ENCODE results near the gene DLG1.

DLG1 gene

GRCh38 chr3:197298341-197298944 lies at the start of gene DLG1:
Gene DLG1, minus strand, starts transcription at chr3:197298612. Its CDS starts 1,408 bp downstream, at chr3:197297204.
- DNase-seq (ENCODE audit: low spot score), result peak; percentile 89

- DNase-seq (ENCODE audit: low spot score), result no peak
These were observed 49.6 kb upstream of the DLG1 start for GRCh38 chr3:197348014-197348413.

- no peak for DNase-seq (ENCODE audit: low spot score)
These were observed 47.0 kb upstream of the DLG1 start for GRCh38 chr3:197345390-197345789.

GRCh38 chr3:197344582-197345318 lies 46.3 kb upstream of the DLG1 start:
- DNase-seq (ENCODE audit: low spot score), result no peak

GRCh38 chr3:197343656-197344408 lies 45.4 kb upstream of the DLG1 start:
- DNase-seq (ENCODE audit: low spot score), result no peak

- DNase-seq (ENCODE audit: low spot score), result no peak
These were observed 44.7 kb upstream of the DLG1 start for GRCh38 chr3:197343111-197343510.

- DNase-seq (ENCODE audit: low spot score), result no peak
These were observed 42.1 kb upstream of the DLG1 start for GRCh38 chr3:197340521-197340871.

- DNase-seq (ENCODE audit: low spot score), result peak; percentile 74
These were observed 41.6 kb upstream of the DLG1 start for GRCh38 chr3:197339841-197340520.

GRCh38 chr3:197338586-197338985 lies 40.2 kb upstream of the DLG1 start:
- DNase-seq (ENCODE audit: low spot score), result no peak

- DNase-seq (ENCODE audit: low spot score), result no peak
These were observed 39.2 kb upstream of the DLG1 start for GRCh38 chr3:197337656-197338055.

GRCh38 chr3:197337214-197337613 lies 38.8 kb upstream of the DLG1 start:
- no peak for DNase-seq (ENCODE audit: low spot score)

- DNase-seq (ENCODE audit: low spot score), result no peak
These were observed 37.9 kb upstream of the DLG1 start for GRCh38 chr3:197336348-197336747.

GRCh38 chr3:197335428-197336132 lies 37.2 kb upstream of the DLG1 start:
- DNase-seq (ENCODE audit: low spot score), result no peak

GRCh38 chr3:197333901-197334639 lies 35.7 kb upstream of the DLG1 start:
- no peak for DNase-seq (ENCODE audit: low spot score)

GRCh38 chr3:197331131-197331530 lies 32.7 kb upstream of the DLG1 start:
- no peak for DNase-seq (ENCODE audit: low spot score)

- no peak for DNase-seq (ENCODE audit: low spot score)
These were observed 31.0 kb upstream of the DLG1 start for GRCh38 chr3:197329382-197329781.

GRCh38 chr3:197328198-197328597 lies 29.8 kb upstream of the DLG1 start:
- DNase-seq (ENCODE audit: low spot score), result no peak

GRCh38 chr3:197327701-197328100 lies 29.3 kb upstream of the DLG1 start:
- no peak for DNase-seq (ENCODE audit: low spot score)

GRCh38 chr3:197325773-197326172 lies 27.4 kb upstream of the DLG1 start:
- DNase-seq (ENCODE audit: low spot score), result no peak

GRCh38 chr3:197322149-197322548 lies 23.7 kb upstream of the DLG1 start:
- no peak for DNase-seq (ENCODE audit: low spot score)

- no peak for DNase-seq (ENCODE audit: low spot score)
These were observed 22.2 kb upstream of the DLG1 start for GRCh38 chr3:197320582-197320981.
